Ectodermal cell (in vitro differentiated cells): ENCODE results near the gene SYT15.
"Not testable (repeated sequence)": the region's sequence is repeated elsewhere in the genome, so short reads cannot be mapped to it uniquely, and the experiment has no call there.

Source experiments
- H3K27ac ChIP-seq: 2 replicates; pipeline ENCODE4 v1.7.0; 2013; ENCODE audit warnings: mild to moderate bottlenecking, low read depth, low read length; ENCODE audit not compliant: insufficient read depth, poor library complexity, severe bottlenecking
- H3K27me3 ChIP-seq: 2 replicates; pipeline ENCODE4 v1.7.0; 2013; ENCODE audit warnings: mild to moderate bottlenecking, low read length; ENCODE audit not compliant: insufficient read depth, control insufficient read depth, poor library complexity, severe bottlenecking
- H3K36me3 ChIP-seq: one replicate; pipeline ENCODE4 v1.7.0; 2013; ENCODE audit warnings: low read length; ENCODE audit not compliant: control insufficient read depth, insufficient read depth
- H3K4me1 ChIP-seq: one replicate; pipeline ENCODE4 v1.7.0; 2013; ENCODE audit warnings: low read length; ENCODE audit not compliant: control insufficient read depth, insufficient read depth
- H3K4me3 ChIP-seq: 2 replicates; pipeline ENCODE4 v1.7.0; 2013; ENCODE audit warnings: low read depth, low read length, control low read depth; ENCODE audit not compliant: insufficient read depth
- H3K9me3 ChIP-seq: 2 replicates; pipeline ENCODE4 v1.7.0; 2013; ENCODE audit warnings: mild to moderate bottlenecking, low read length, moderate library complexity; ENCODE audit not compliant: control insufficient read depth
- WGBS, 2 experiments: methylation state at CpG; one replicate each; pipeline ENCODE4 v1.1.7; 2013; ENCODE audit warnings: missing lambda C conversion rate in 2 of 2; 5-methylcytosine and 5-hydroxymethylcytosine counted together

SYT15 gene

DNA sequence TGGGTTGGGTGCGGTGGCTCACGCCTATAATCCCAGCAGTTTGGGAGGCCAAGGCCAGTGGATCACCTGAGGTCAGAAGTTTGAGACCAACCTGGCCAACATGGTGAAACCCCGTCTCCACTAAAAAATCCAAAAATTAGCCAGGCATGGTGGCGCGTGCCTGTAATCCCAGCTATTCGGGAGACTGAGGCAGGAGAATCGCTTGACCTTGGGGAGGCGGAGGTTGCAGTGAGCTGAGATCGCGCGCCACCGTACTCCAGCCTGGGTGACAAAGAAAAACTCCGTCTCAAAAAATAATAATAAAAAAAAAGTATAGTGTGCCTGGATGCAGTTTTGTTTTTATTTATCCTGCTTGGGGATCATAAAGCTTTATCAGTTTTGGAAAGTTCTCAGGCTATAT, 14.4 kb downstream of the SYT15 start:
- not testable (repeated sequence) for H3K9me3 ChIP-seq, H3K4me1 ChIP-seq, H3K4me3 ChIP-seq, H3K27ac ChIP-seq, H3K36me3 ChIP-seq, H3K27me3 ChIP-seq
- WGBS, 2 experiments, result 91 to 97% methylated on average over 8 to 9 of the region's 13 CpGs

DNA sequence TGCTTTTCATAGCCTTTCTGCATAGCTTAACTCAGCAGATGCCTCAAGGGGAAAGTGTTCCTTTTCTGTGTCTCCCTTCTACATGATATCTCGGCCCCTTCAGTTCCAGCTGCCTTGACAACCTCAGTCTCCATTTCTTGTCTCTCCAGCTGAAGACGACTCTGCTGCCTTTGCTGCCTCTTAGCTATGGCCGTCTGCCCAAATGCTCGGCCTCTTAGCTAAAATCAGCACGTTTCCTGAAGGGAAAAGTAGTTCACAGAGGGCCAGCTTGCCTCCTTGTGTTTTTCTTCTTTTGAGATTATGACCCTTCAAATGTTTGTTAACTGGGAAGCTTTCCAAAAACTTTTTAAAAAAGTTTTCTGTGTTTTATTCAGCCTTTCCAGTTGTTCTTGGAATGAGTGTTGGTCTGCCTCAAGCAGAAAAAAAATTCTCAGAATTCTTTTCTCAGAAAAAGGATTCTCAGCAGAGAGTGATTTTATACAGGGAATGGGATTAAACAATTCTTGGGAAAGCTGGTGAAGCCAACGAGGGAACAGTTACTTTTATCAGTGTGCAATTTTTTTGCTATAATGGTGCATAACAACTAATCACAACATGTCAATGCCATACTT, 15.6 kb downstream of the SYT15 start:
- H3K27ac ChIP-seq, H3K27me3 ChIP-seq, H3K4me3 ChIP-seq, H3K36me3 ChIP-seq, H3K9me3 ChIP-seq, H3K4me1 ChIP-seq: not testable (repeated sequence)
- 92 to 98% methylated on average over 2 of the region's 6 CpGs for WGBS, 2 experiments

DNA sequence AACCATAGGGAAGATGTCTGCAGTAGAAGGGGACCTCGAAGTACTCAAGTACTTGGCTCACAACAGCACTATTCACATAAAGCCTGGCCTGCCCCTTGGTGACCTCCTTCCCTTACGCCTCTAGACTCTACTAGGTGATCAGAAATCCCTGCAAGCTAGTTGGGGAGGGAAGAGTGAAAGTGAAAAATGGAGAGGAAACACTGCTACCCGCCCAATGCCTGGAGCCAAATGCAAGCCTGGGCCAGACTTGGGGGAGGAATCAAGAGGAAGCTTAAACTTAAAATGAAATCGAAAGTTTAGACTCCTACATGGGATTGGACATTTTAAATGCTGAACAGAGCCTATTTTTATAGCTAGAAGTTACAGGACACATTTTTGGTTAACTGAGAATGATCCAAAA, 17.6 kb downstream of the SYT15 start:
- not testable (repeated sequence) for H3K9me3 ChIP-seq, H3K27me3 ChIP-seq, H3K36me3 ChIP-seq, H3K27ac ChIP-seq, H3K4me1 ChIP-seq, H3K4me3 ChIP-seq
- WGBS, 2 experiments, result 75 to 93% methylated on average over 1 of the region's 4 CpGs

DNA sequence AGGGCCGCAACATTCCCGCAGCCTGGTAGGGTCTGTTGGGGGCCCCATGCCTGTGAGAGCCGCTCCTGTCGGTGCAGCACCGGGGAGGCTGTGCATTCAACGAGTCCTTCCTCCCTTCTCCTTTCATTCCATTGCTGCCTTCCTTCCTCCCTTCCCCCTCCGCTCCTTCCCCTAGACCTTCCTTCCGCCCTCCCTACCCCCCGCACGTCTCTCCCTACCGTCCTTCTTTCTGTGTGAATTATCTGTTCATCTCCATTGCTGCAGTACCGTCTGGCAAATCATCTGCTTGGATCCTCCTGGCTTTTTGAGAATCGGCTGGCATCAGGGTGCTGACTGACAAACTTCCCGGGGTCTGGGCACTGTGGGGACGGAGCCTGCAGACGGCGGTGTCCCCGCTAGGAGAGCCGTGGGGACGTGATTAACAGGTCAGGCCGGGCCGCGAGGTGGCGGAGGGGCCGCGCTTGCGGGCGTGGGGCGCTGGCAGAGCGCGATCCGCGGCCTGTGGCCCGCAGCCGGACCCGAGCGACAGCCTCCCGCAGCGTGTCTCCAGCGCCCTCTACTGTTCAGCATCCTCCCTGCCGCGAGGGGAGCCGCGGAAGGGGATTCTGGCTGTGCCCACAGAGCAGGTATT, 18.8 kb downstream of the SYT15 start:
- not testable (repeated sequence) for H3K36me3 ChIP-seq, H3K27me3 ChIP-seq, H3K9me3 ChIP-seq, H3K4me1 ChIP-seq, H3K27ac ChIP-seq
- peak overlapping the region; percentile 16 for H3K4me3 ChIP-seq
- 0 to 2% methylated on average over 3 to 9 of the region's 44 CpGs for WGBS, 2 experiments

DNA sequence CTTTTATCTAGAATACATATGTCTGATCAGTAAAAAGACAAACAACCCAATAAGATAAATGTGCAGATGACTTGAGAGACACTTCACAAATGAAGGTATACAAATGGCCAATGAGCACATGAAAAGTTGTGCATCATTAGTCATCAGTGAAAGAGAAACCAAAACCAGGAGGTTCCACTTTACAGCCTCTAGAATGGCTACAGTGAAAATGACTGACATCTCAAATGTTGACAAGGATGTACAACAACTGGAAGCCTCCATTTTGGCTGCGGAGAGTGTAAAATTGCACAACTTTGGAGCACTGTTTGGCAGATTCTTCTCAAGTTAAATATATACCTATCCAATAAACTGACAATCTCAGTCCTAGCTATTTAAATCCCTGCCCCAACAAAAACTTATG, 21.6 kb downstream of the SYT15 start:
- no CpG with 5 or more reads among the region's 1 CpG for WGBS, 2 experiments
- H3K9me3 ChIP-seq, H3K27me3 ChIP-seq, H3K36me3 ChIP-seq, H3K4me1 ChIP-seq, H3K27ac ChIP-seq, H3K4me3 ChIP-seq: not testable (repeated sequence)

DNA sequence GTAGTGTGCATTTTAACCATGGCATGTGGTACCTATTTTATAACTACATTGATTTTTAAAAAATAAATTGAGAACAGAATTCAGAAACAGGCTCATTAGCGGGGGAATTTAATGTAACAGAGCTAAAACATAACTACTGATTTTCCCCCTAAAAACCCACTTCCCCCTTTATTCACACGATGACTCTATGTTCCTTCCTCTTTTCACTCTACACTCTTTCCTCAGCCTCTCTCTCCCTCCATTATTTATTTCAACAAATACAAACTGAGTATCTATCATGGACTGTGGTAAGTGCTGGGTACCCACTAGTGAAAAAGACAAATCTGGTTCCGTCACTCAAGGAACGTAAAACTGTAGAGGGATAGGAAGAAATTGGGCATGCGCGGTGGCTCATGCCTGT, 36.6 kb downstream of the SYT15 start:
- not testable (repeated sequence) for H3K9me3 ChIP-seq, H3K36me3 ChIP-seq, H3K27me3 ChIP-seq, H3K4me1 ChIP-seq, H3K27ac ChIP-seq, H3K4me3 ChIP-seq
- no CpG with 5 or more reads among the region's 6 CpGs for WGBS, 2 experiments

DNA sequence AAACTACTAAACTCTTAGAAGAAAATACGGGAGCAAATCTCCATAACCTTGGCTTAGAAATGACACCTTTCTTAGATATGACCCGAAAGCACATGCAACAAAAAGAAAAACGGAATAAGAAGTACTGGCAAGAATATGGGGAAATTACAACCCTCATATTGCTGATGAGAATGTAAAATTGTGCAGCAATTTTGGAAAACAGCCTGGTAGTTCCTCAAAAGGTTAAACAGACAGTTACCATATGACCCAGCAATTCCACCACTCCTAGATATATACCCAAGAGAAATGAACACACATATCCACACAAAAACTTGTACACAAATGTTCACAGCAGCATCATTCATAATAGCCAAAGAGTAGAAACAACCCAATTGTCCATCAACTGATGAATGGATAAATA, 37.3 kb downstream of the SYT15 start:
- H3K27me3 ChIP-seq, H3K9me3 ChIP-seq, H3K4me1 ChIP-seq, H3K4me3 ChIP-seq, H3K36me3 ChIP-seq, H3K27ac ChIP-seq: not testable (repeated sequence)
- no CpG with 5 or more reads among the region's 3 CpGs for WGBS, 2 experiments

DNA sequence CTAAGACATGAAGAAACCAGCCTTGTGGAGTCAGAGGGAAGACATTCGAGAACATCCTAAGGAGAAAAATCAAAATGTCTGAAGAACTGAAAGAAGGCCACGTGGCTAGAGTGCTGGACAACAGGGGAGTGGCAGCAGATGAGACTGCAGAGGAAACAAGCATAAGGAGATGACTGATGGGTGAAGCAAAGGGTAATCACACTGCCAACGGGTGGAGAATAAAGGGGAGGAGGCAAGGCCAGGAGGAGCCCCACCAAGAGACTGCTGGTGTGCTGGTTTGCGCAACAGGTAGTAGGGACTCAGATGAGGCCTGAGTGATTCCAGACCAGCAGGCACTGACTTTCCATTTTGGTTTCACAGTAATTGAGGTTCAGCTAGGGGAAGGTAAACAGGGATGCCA, 38.2 kb downstream of the SYT15 start:
- 93 to 94% methylated on average over 2 of the region's 4 CpGs for WGBS, 2 experiments
- not testable (repeated sequence) for H3K9me3 ChIP-seq, H3K4me1 ChIP-seq

DNA sequence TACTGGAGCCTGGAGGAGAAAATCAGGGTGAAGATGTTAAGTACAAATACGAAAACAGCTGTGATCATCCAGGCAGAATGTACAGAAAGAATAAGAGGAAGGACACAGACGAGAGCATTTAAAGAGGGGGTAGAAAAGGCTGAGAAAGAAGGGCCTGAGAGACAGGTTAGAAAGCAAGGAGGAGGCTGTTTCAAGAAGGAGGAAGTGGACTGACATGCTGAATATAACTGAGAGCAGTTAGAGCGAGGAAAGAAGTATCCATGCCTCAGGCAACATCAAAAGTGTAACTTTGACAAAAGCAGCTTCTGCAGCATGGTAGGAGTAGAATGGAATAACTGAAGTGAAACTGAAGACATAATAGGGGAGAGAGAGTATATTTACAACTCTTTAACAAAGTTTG, 39.0 kb downstream of the SYT15 start:
- H3K4me1 ChIP-seq, H3K27me3 ChIP-seq, H3K9me3 ChIP-seq, H3K27ac ChIP-seq, H3K4me3 ChIP-seq, H3K36me3 ChIP-seq: not testable (repeated sequence)
- 90 to 98% methylated on average over 2 of the region's 3 CpGs for WGBS, 2 experiments

More for the DNA sequence above, 38.2 kb downstream of the SYT15 start:
- not testable (repeated sequence) for H3K4me3 ChIP-seq, H3K27ac ChIP-seq, H3K36me3 ChIP-seq, H3K27me3 ChIP-seq

DNA sequence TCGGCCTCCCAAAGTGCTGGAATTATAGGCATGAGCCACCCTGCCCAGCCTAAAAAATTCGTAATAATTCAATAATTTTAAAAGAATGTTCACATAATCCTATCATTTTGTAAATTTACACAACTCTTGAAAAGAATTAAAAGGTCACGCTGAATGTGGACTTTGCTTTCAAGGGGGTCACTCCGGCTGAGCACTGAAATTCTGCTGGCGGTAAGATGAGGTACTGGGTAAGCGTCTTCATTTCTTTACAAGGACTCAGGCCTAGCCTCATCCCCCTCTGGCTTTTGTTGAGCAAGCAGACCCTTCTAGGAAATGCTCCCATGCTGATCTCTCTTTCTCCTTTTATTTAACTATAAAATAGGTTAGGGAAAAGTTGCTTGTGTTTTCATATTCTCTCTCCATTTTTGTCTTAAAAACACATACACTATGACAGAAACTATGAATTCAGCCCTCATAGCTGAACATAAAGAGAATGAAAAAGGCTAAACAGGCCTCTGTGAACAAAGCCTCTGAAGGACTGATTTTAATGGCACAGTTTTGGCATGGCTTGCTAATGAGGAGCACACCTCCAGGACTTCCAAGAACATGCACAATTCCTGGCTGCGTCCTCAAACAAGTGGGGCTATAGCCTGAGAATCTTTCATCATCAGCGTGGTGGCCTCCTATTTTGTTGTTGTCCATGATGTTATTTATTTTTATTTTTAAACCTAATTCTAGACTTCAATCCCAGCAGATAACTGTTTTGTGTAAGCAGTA, 45.1 kb downstream of the SYT15 start:
- H3K27me3 ChIP-seq, H3K4me3 ChIP-seq, H3K9me3 ChIP-seq, H3K4me1 ChIP-seq, H3K27ac ChIP-seq, H3K36me3 ChIP-seq: not testable (repeated sequence)
- WGBS, 2 experiments, result no CpG with 5 or more reads among the region's 8 CpGs
